GM12891 (cell line): Measurements from ENCODE around the gene MRPL38.

Source experiments
- PAX5 ChIP-seq: IDR thresholded peaks from 2 replicates; pipeline ENCODE4 v1.6.1; 2011; ENCODE audit warnings: low read length, moderate library complexity, mild to moderate bottlenecking; ENCODE audit not compliant: insufficient read depth, severe bottlenecking
- POLR2A ChIP-seq: IDR thresholded peaks from 2 replicates; pipeline ENCODE4 v1.6.1; 2011; ENCODE audit warnings: low read depth, low read length, control low read depth
- POLR2AphosphoS5 ChIP-seq: IDR thresholded peaks from 2 replicates; pipeline ENCODE4 v1.6.1; 2011; ENCODE audit warnings: low read depth, low read length, control low read depth
- SPI1 ChIP-seq: IDR thresholded peaks from 2 replicates; pipeline ENCODE4 v1.6.1; 2011; ENCODE audit warnings: low read depth, low read length, control low read depth
- TAF1 ChIP-seq: IDR thresholded peaks from 2 replicates; pipeline ENCODE4 v1.6.1; 2011; ENCODE audit warnings: low read depth, low read length, control low read depth

DNA sequence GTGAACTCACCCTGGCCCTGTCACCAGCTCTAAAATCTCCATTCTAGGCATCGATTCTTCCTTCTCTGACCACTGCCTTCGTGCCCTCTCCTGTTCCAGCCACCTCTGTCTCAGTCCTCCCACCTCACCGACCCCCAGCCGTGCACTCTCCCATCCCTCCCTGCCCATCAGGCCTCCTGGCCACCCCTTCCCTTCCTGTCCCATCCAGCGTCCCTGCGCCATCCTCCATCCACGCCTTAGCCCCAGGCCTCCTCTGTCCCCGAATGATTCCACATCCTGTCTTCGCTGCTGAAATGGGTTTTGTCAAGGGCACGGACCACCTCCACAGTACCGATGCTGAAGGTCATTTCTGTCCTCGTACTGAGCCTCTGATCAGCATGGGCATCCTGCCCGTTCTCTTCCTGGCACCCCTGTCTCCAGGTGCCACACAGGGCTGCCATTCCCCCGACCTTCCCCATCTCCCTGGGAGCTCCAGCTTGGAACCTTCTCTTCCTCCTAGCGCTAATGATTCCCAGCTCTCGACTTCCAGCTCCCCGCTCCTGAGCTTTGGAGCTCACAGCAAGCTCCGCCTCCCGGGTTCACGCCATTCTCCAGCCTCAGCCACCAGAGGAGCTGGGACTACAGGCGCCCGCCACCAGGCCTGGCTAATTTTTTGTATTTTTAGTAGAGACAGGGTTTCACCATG is 10.5 kb downstream of the MRPL38 start:
- no peak for TF ChIP-seq POLR2AphosphoS5
- TF ChIP-seq POLR2A: no peak
- TF ChIP-seq SPI1: no peak
- no peak for TF ChIP-seq TAF1
- TF ChIP-seq PAX5: no peak
